Activated effector memory CD4-positive, alpha-beta T cell treated with anti-CD3 and anti-CD28 coated beads, Interleukin-2, amount 50 U/mL, for 16 hours (primary cell): Measurements from ENCODE around the gene CDIPT.
"Not testable (repeated sequence)": the region's sequence is repeated elsewhere in the genome, so short reads cannot be mapped to it uniquely, and the experiment has no call there.

Experiments used
- DNase-seq: peaks from one replicate; pipeline ENCODE4 v3.0.0-alpha.2; 2020

CDIPT gene

DNA sequence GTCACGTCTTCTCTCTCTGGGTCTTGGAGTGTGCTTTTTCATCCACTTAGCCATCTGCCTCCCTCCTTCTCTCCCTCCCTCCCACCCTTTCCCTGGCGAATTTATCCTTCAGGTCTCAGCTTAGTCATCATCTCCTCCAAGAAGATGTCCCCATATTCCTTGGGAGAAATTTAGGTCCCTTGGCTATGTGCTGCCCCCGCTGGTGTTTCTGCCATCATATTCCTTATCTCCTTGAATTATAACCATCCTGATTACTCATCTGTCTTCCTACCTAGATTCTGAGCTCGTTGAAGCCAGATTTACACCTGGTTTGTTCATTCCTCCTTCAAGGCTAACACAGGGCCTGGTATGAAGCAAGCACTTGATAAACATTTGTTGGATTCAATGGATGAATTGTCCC is 31.3 kb upstream of the CDIPT start:
- no peak for DNase-seq

DNA sequence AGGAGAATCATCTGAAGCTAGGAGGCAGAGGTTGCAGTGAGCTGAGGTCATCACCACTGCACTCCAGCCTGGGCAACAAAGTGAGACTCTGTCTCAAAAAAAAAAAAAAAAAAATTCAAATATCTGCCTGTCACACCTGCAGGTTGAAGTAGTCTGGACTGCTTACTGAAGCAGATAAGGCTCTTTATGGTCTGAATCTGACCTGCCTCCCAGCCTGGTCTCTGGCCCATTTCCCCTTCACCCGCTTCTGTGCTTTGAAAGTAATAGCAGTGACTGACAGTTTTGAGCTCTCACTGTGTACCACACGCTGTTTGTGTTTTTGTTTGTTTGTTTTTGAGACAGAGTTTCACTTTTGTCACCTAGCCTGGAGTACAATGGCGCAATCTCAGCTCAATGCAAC is 30.5 kb upstream of the CDIPT start:
- DNase-seq, result no peak

DNA sequence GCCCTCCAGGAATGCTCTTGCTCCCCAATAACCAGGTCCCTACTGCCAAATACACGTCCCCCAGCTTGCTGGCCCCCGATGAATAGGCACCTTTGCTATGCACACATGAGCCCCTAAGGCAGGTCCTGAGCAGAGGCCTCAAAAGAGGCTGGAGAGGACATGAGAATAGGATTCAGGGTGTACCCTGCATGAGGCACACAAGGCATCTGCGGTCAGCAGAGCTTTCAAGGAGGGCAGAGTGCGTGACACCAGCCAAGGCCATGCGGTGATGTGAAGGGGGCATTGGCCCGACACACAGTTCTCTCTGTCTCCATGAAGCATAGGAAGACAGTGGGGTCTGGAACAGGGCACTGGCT is 29.4 kb upstream of the CDIPT start:
- DNase-seq, result no peak

DNA sequence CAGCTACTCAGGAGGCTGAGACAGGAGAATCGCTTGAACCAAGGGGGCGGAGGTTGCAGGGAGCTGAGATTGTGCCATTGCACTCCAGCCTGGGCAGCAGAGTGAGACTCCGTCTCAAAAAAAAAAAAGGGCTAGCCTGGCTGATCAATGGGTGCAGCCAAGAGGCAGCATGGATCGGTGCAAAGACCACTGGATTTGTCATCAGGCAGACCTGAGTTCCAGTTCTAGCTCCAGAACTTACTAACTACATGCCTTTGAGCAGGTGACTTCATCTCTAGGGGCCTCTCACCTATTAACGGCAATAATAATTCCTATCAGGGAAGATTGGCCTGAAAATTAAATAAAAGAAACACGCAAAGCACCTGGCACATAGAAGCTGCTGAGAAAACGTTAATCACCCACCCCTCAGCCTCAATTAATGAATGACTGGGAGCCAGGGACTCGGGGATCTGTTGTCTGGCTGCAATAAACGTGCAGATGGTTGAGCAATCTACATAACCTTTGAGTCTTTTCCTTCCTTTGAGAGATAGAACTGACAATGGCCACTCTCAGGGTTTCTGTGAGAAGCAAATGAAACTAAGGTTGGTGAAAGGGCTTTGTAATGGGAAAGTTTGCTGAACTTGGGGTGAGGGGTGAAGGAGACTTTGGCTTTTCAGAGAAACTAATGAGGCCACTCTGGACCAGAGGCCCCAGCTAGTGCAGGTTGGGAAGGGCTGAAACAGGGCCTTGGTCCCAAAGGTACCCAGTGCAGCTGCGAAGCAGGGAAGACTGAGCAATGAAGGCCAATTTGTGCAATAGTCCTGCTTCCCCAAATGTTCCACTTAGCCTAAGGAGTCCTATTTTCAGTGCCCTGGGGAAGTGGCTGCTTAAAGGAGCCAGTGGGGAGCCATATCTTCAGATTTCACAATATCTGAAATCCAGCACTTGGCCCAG is 28.8 kb upstream of the CDIPT start:
- no peak for DNase-seq

DNA sequence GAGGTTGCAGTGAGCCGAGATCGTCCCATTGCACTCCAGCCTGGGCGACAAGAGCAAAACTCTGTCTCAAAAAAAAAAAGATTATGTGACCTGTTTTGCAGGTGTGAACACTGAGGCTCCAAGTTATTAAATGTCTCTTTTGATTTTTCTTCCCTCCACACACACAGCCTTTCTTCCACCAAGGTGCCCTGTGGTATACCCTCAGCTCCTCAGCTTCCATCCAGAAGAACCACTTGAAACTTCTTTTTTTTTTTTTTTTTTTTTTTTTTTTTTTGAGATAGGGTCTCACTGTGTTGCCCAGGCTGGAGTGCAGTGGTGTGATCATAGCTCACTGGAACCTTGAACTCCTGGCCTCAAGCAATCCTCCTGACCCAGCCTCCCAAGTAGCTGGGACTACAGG is 26.3 kb upstream of the CDIPT start:
- DNase-seq, result not testable (repeated sequence)

DNA sequence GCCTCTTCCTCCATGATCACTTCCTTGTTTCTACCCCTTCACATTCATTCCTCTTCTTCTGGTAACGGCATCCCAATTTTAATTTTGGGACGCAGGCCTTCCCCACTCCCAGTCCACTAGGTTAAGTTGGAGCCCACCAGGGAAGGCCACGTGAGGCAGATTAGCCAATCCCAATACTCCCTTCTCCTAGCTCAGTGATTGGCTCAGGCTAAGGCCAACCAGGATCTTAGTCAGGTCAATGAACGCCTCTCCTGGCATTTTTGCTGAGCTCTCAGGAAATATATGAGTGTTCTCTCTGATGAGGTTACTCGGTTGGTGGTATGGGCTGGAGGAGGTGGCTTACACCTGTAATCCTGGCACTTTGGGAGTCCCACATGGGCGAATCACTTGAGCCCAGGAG is 21.0 kb upstream of the CDIPT start:
- no peak for DNase-seq

DNA sequence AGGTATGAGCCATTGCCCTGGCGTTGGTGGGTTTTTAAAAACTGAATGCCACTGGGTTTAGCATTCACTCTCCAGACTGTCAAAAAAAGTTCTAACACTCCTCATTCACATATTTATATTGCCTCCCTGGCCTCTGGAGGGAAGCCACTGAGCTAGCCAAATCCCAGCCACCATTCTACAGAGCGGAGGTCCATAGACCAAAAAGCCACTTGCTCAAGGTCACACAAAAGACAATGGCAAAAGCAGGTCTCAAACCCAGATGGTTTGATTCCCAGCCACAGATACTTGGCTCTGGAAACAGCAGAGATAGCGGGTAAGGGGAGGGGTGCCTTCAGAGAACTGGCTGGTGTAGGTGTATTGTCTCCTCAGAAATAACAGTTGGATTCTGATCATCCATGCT is 18.0 kb upstream of the CDIPT start:
- DNase-seq, result no peak

DNA sequence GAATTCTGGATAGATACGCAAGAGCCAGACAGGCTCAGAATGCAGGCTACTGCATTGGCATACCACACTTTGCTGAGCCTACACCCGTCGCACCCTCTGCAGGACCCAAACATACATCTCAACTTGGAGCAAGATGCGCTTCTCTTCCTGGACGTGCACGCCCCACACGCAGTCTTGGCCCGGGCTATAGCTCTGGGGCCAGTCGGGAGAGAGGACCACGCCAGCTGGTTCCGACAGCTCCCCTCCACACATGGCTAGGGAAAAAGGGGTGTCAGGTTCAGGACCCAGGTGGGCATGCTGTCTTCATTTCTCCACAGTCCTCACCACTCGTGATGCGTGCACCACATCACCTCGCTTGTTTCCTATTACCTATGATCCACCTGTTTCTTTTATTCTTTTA is 15.1 kb upstream of the CDIPT start:
- no peak for DNase-seq

DNA sequence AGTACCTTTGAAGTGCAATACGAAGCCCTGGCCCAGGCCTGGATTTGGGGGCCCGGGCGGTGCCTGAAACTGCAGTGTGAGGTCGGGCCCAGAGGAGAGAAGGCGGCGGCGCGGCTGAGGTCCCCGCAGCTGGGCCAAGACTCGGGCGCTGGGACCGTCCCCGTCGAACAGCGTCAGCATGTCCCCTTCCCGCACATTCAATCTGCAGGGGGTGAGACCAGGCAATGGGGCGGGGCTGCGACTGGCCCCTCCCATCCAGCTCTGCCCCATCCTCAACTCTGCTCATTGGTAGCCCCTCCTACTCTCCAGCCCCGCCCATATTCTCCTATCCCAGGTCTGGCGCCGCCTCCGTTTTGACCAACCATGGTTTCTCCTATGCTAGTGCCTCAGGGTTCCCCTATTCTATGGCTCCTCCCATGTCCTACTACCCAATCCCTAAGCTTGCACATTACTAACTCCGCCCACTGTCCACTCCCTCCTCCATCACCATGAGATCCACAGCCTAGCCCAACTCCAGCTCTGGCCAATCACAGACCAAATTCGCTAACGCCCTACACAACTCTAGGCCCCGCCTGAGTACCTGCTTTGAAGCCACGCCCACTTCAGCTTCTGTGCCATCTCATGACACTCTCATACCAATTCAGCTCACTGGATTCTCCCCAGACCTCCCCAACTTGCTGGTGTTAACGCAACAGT is 14.4 kb upstream of the CDIPT start:
- DNase-seq, result peak; percentile 78

DNA sequence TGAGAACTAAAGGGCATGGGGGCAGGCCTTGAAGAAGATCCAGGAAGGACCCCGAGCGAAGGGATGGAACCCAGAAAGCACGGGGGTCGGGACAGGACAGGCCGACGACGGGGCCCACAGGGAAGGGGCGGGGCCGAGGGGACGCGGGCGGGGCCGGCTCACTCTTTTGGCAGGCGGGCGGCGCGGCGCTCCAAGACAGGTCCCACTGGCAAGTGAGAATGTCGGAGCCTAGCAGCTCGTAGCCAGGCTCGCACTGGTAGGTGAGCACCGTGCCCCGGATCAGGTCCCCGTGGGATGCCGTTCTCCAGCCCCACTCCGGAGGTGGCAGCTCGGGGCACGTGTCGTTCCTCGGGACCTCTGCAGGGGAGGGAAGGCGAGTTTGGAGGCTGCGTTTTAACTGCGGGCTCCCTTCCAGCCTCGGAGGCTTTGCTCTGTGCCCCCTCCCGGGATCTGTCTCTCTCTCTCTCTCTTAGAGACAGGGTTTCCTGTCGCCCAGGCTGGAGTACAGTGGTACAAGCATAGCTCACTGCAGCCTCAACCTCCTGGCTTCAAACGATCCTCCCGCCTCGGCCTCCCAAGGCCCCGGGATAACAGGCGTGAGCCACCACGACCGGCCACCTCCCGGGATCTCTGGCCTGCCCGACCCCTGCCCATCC is 13.7 kb upstream of the CDIPT start:
- peak; percentile 82 for DNase-seq

DNA sequence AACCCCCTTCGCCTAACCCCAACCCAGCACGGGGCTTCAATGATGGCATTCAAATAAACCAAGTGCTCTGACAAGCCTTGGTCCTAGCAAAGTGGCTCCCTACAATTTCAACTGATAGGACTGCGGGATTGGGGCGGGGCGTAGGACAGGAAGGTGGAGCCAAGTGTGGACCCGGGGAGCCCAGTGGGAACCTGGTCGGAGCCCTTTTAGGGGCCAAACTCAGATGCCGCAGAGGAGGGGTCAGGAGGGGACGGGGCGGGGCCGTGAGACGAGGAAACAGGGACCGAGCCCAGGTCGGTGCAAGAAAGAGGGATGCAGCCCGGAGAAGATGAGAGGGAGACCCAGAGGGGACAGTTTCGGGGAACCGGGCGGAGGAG is 13.2 kb upstream of the CDIPT start:
- no peak for DNase-seq

DNA sequence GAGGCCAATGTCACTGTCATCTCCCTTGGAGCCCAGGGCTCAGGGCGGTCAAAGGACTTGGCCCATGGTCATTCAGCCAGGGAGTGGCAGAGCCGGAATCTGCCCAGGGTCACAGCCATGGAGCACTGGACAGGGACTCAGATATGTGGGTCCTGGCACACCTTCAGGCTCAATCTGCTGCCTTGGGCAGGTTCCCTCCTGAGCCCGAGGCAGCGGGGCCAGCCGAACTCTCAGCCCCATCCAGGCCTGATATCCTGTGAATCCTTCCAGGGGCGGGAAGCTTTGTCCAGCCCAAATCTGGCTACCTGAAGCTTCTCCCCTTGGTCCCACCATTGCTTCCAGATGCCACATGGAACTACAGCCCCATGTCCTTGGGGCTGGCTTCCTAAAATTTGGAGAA is 12.2 kb upstream of the CDIPT start:
- no peak for DNase-seq

DNA sequence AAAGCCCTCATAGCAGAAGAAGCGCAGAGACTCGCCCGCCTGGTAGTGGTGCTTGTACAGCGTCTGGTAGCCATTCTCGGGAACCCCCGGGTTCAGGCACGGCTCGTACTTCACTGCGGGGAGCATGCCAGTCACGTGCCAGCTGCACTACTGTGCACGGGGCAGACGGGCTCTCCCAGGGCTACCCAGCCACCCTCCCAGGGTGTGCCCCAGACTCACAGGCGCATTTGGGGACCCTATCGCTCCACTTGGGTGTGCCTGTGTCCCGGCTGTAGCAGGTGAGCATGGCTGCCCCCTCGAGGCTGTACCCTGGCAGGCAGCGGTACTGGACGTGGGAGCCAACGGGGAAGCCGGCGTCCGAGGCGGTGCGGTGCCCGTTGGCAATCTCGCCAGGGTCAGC is 10.3 kb upstream of the CDIPT start:
- no peak for DNase-seq

DNA sequence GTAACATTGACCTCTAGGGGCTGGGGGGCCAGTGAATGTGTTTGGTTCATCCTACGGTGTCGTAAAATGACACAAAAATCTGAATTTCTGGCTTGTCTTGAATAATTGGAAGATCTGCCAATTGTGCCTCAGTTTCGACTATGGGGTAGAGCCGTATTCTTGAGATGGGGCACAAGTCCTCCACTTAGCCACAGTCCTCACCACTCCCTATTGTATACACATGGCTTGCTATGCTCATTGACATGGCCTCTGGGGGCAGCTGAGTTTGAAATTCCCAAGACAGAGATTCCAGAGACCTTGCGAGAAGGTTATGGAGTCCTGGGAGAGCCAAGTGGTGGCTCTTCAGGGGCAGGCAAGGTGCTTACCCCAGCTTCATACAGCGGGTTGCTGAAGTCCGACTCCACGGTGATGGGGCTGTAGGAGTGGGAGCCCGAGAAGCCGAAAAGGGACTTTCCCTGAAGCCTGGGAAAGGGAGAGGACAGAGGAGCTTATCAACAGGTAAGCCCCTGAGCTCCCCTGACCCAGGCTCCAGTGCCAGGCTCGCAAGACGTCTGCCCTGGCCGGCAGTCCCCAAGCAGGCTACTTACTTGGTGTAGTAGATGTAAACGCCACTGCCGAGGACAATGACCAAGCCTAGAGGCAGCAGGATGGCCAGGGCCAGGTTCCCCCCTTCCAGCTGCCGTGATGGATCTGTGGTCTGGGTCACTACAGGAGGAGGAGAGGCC is 9.0 kb upstream of the CDIPT start:
- DNase-seq, result no peak

DNA sequence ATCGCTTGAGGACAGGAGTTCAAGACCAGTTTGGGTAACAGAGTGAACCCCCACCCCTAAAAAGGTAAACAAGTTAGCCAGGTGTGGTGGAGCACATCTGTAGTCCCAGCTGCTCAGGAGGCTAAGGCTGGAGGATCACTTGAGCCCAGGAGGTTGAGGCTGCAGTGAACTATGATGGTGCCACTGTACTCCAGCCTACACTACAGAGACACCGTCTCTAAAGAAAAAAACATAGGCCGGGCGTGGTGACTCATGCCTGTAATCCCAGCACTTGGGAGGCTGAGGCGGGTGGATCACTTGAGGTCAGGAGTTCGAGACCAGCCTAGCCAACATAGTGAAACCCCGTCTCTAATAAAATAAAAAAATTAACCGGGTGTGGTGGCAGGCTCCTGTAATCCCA is 6.0 kb upstream of the CDIPT start:
- DNase-seq, result not testable (repeated sequence)

DNA sequence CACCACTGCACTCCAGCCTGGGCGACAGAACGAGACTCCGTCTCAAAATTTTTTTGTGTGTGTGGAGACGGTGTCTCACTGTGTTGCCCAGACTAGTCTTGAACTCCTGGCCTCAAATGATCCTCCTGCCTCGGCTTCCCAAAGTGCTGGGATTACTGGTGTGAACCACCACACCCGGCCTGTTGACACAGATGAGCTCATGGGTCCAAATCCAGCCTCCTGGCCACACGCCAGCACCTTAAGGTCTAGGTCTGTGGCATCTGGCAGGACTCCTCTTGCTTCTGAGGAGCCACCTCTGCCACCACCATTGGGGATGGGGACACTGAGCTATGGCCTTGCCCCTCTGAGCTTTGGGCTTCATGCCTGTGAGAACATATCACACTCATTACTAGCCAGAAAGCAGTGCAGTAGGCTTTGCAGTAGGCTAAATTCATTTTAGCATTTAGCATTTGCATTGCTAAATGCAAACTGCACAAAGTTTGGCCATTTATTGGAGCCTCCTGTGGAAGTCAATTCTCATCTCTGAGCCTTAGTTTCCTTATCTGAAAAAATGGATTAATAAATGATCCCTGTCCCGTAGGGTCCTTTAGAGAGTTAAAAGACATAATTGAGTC is 5.5 kb upstream of the CDIPT start:
- DNase-seq, result no peak

DNA sequence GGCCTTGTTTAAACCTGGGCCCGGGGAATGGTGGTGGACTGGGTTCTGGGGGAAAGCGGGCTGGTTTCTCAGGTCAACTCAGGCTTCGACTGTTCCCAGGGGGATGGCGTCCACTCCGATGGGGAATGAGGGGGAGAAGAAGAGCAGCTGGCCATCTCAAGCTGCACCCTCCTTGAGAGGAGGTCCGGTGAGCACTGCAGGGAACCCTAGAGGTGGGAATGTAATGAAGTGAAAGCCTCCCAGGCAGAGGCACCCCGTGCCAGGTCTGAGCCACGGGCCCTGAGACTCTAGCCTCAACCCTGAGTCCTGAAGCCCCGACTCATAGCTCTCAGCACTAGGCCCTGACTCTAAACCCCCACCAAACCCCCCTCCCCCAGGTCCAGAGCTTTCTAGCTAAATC is 1.2 kb upstream of the CDIPT start:
- no peak for DNase-seq

DNA sequence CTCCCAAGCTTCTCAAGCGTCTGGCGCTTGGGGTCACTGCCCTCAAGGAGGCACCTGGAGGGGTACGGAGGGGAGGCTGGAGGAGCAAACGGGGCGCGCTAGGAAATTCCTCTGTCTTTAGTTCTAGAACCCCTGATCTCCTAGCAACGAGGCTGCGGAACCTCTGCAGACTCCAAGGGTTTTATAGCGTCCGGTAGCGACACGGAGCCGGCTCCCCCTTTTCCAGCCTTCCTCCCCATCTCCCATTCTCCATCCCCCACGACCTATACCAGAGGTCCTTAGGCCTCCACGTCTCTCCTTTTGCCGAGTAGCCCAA is 601 bp upstream of the CDIPT start:
- DNase-seq, result no peak

DNA sequence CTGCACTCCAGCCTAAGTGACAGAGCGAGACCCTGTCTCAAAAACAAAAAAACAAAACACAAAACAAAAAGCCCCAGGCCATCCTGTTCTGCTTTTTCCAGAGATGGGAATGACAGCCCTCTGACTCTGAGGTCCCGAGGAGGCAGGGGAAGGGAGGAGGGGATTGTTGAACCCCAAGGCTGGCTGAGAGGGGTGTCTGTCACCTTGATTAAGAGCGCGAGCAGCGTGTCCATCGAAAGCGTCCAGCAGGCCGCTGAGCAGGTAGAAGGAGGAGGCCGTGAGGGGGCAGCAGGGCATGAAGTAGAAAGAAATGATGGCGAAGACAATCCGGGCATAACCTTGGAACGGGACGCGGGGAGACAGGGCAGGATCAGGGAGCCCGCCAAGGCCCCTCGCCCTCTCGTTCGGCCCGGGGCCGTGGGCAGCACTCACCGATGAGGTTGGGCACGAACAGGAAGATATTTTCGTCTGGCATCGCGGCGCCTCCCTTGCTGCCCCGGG is 593 bp downstream of the CDIPT start:
- no peak for DNase-seq

DNA sequence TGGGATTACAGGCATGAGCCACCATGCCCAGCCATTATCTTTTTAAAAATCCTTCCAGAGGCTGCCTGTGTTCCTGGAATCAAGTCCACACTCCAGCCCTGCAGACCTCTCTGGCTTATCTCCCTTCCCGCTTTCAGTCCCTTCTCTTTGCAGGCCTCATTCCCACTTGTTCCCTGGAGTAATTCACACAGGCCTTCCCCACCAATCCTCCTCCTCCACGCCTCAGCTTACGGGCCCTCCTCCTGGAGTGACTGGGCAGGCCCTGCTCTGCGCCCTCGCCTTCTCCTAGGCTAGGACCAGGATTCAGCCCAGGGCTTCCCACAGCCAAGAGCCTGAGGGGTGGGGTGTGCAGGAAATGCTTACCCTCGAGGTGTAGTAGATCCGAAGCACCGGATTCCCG is 2.8 kb downstream of the CDIPT start:
- no peak for DNase-seq

DNA sequence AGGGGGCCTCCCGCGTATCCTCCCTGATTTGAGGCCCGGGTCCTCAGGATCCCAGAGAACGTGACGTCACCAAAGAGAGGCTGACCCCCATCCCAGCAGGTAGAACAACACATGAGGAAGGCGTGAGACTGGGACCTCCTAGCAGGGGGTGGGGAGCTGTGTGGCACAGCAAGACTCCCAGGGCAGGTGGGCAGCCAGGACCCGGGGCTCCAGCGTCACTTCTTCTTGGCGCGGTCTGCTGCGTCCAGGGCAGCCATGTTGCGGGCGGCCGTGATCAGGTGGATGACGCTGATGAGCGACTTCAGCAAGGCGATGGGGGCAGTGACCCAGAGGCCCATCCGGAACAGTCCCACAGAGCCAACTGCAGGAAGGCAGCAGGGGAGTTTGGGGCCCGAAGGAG is 4.1 kb downstream of the CDIPT start:
- DNase-seq, result no peak

DNA sequence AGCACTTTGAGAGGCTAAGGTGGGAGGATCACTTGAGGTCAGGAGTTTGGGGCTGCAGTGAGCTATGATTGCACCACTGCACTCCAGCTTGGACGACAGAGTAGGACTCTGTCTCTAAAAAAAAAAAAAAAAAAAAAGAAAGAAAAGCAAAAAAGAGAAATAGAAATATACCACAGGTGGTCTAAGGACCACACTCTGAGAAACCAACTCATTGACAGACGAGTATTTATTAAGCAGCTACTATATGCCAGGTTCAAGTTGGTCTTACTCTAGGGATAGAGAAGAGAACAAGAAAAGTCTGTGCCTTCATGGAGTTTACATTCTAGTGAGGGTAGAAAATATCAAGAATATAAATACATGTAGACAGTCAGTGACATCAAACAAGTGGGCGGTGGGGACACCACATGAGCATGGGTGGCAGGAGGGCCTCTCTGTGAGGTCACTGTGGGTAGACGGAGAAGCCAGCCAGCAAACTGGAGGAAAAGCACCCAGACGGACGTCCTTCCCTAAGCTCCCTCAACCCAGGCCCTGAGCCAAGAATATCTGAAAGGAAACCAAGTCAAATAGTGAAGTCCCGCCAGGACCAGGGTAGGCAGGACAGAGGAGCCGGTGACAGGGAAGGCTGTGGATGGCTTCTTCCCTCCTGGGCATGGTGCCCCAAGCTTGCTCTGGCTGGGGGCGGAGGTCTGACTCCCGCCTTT is 4.7 kb downstream of the CDIPT start:
- DNase-seq, result no peak
